GM12865 (cell line): Measurements from ENCODE around the gene DCAF8.
A peak's percentile ranks its signal among the peaks of the same experiment; 100 is the strongest.

ENCODE experiments used
- DNase-seq: peaks from one replicate; pipeline ENCODE4 v3.0.0; 2010; ENCODE audit warnings: low read depth
- H3K4me3 ChIP-seq: 2 replicates; pipeline ENCODE4 v1.5.1; 2011; ENCODE audit warnings: mild to moderate bottlenecking, low read depth, low read length, control low read depth
- TF ChIP-seq, protein P1 (sequence below): IDR thresholded peaks from 2 replicates; pipeline ENCODE4 v1.5.1; 2011; ENCODE audit warnings: low read length, control low read depth, low read depth, inconsistent platforms; ENCODE audit not compliant: insufficient read depth; ENCODE audit errors: missing control alignments

The DCAF8 gene

DNA sequence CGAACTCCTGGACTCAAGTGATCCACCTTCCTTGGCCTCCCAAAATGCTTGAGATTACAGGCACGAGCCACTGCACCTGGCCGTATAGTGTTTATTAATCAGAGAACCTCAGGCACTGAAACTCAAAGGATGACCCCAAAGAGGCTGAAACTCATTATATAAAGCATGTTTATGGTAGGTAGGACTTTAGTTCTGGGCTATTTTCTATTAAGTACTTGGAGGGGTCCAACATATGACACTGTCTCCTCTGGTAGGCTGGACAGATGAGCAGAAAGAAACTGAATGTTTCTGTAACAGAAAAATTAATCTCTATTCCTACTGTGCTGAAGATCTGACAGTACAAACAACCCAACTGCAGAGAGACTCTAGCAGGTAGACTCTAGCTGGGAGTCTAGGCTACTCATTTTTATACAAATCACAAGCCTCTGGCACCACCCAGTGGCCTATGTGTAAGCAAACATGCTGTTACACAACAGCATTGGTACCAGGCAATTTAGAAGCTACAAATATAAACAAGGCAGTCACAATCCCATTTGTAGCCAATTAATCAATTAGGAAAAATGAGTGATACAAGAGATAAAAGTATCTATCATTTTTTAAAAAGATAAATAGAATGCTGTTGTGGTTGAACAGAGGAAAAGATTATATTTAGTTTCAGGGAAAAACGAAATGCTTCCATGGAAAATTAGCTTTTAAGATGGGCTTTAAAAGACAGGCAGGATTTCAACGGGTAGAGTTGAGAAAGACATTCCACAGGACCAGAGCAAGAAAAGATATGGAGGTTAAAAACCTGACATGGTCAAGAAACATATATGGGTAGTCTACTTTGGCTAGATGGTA, 10.4 kb downstream of the DCAF8 start:
- H3K4me3 ChIP-seq: no peak overlapping the region
- TF ChIP-seq, protein P1, sequence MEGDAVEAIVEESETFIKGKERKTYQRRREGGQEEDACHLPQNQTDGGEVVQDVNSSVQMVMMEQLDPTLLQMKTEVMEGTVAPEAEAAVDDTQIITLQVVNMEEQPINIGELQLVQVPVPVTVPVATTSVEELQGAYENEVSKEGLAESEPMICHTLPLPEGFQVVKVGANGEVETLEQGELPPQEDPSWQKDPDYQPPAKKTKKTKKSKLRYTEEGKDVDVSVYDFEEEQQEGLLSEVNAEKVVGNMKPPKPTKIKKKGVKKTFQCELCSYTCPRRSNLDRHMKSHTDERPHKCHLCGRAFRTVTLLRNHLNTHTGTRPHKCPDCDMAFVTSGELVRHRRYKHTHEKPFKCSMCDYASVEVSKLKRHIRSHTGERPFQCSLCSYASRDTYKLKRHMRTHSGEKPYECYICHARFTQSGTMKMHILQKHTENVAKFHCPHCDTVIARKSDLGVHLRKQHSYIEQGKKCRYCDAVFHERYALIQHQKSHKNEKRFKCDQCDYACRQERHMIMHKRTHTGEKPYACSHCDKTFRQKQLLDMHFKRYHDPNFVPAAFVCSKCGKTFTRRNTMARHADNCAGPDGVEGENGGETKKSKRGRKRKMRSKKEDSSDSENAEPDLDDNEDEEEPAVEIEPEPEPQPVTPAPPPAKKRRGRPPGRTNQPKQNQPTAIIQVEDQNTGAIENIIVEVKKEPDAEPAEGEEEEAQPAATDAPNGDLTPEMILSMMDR: peak; percentile 65
- peak; percentile 79 for DNase-seq

DNA sequence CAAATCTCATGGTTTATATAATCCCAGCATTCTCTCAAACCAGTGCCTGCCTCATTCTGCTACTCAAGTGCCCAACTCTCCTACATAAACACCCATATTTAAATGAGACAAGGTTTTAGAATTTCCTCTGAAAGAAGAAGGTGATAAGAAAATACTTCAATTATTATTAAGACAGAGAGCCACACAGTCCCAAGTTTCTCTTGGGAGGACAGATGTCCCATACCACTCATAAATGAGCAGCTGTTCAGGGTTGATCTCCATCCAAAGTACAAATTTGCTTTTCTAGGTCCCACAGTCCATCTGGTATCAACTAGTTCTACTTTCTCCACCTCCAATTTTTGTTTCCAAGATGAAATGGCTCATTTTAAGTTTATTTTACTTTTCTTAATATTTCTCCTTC, 11.3 kb downstream of the DCAF8 start:
- TF ChIP-seq, protein P1: no peak
- H3K4me3 ChIP-seq: no peak overlapping the region
- DNase-seq: no peak

DNA sequence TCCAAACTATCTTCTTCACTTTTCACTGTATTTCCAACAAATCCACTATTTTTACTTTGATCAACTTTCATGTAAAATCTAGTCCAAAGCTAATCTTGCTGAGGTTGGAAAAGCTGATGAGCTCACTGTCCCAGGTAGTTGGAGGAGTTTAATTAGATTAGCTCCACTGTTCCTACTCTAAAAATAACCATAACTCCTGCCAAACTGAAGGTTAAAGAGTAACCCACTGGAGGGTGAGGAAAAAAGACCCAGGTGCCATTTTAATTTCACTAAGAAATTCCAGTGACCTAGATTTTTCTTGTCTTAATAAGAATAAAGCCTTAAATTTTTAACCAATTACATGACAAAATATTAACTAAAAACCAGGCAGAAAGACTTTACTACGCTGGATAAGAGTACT, 15.3 kb downstream of the DCAF8 start:
- DNase-seq: no peak

DNA sequence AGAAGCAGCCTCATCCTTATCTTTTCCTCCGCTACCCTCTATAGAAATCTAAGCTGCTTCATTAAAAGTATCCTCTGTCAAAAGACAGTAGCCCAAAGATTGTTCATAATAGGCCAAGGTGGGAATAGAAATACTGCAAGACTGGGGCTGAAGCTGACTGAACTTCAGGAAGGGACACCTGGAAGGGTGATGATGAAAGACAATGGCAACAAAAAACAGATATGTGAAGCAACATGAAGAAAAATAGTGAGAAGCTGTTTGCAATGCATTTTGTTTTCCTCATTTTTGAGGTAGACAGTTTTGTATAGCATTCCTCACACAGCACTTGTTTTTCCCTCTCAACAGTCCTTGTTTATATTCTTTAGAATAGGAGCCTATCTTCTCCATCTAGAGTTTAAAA, 16.9 kb downstream of the DCAF8 start:
- TF ChIP-seq, protein P1: no peak
- DNase-seq: no peak
- H3K4me3 ChIP-seq: no peak overlapping the region

More for the DNA sequence above, 15.3 kb downstream of the DCAF8 start:
- TF ChIP-seq, protein P1: no peak
- H3K4me3 ChIP-seq: no peak overlapping the region

DNA sequence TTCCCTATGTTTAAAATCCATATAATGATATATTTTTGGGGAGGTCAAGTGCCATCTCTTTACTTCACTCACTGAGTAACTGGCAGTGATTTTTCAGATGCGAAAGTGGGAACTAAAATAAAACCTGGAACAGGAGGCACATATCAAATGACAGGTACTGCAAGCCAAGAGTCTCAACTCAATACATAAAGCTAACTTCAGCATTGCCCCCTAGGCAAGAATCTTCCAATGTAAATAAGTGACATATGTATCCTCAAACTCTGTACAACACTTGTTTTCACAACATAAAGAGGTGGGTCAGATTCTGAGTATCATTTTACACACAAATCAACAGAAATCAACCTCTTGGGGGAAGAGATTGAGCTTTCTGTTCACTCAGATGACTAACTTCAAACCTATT, 18.1 kb downstream of the DCAF8 start:
- no peak overlapping the region for H3K4me3 ChIP-seq
- DNase-seq: no peak
- TF ChIP-seq, protein P1: no peak

DNA sequence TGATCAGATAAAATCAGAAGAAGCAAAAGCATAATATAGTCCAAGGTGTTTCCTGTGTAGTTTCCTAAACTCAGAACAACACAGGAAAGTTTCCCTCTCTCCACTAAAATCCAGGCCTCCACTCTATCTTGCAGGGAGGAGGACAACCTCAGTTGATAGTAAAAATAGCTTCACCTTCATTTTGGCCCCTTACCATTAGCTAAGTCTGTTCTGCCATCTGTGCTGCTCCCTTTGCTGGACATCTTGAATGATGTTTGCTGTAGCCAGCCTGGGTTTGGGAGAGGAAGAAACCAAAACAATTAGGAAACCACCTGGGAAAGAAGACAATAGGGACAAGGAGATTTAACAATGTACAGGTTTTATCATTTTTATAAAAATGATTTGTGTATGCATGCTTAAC, 18.6 kb downstream of the DCAF8 start:
- TF ChIP-seq, protein P1: no peak
- DNase-seq: no peak
- H3K4me3 ChIP-seq: no peak overlapping the region
